DMS153 (cell line): ENCODE data around the gene LCN10.
"Not testable (repeated sequence)": the region's sequence is repeated elsewhere in the genome, so short reads cannot be mapped to it uniquely, and the experiment has no call there.

ENCODE experiments used
- DNase-seq: peaks from one replicate; lab custom pipeline; 2025; lab: John Stamatoyannopoulos, UW

LCN10 gene

DNA sequence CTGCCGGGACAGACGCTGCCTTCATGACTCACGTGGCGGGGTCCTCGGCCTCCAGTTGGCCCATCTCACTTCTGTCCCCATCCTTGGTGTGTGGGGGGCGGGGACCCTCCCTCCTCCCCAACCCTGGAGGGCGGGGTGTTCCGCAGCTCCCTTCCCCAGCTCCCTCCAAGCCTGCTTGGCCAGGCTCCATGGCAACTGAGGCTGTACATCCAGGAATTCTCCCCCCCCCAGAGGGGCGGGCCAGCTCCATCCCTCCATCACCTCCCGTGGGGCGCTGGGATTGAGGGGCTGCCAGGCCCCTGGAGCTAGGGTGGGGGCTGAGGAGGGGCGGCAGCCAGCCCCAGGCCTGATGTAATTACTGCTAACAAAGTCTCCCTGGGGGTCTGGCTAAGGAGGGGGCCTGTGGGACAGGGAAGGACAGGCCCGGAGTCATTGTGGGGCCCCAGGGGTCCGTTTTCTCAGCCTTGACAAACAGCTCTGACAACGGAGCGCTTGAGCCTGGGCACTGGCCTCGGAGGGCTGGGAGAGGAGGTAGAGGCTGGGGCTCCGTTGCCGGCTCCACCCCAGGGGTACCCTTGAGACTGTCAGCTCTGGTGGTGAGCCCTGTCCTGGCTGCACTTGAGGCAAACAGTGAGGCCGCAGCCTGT lies 22.4 kb downstream of the LCN10 start:
- DNase-seq: no peak

DNA sequence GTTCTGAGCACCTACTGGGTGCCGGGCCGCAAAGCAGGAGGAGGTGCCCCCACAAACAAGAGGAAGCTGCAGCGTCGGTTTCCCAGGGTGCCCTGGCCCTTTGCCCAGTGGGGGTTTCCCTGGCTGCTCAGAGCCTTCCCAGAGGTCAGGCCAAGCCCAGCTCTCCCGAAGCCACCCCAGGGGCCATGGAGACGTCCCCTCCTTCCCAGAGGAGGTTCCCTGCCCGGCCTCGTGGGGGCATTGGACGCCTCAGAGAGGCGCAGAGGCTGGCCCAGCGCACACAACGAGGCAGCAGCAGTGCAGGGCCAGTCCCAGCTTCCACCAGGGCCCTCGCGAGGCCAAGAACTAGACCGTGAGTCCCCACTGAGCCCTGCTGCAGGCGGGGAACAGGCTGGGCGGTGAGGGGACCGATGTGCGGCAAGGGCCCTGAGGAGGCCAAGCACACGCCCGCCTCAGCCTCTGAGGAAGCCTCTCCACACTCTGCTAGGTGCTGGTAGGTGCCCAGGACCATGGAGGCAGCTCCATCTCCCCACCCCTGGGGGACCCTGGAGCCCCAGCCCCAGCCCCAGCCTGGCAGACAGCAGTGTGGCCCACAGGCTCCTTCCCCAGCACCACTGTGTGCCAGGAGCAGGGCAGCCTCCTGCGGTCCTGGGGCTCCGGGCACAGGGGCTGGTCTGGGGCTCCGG lies 23.4 kb downstream of the LCN10 start:
- DNase-seq: no peak

DNA sequence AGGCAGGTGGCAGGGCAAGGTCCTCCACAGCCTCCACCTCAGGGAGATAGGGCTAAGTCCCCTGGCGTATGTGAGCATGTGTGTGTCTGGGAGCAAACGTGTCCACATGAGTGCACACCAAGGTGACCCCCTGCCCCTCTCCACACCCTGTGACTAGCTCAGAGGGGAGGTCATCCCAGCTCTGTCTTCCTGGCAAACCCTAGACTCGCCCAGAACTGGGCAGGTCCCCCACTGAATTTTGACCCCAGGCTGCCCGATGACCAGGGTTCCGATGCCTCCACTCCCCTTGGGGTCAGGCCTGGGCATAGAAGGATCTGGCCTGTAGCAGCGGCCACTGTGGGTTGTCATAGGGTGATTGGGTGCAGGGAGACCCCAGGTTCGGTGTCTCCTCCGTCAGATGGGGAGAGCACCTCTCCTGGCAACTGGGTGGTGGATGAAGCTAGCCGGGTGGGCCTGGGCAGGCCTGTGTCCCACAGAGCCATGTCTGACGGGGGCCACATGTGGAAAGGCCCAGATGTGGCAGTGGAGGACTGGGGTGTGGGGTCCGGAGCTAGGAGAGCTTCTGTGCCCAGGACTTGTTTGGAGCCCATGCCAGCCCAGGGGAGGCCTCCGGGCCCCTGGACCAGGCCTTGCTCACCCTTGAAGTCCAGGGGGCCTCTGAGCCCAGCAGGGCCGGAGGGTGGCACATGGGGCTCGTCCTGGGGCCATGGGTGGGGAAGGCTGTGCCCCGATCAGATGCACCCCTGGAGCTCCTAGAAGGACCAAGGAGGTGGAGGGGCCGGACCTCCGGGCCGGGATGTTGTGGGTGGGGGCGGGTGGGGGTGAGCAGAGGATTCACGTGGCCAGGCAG lies 24.2 kb downstream of the LCN10 start:
- DNase-seq: no peak

DNA sequence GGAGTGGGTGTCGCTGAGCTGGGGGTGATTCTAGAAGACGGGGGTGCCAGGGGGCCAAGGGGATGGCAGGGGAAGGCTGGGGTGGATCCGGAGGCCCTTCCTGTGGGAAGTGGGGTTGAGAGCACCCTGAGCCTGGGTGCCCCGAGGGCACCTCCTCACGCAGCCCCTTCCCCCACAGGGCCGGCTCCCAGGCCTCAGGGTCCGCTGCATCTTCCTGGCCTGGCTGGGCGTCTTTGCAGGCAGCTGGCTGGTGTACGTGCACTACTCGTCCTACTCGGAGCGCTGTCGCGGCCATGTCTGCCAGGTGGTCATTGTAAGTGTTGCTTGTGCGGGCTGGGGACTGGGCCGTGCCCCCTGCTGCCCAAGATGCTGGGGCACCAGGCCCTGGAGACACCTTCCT lies 25.3 kb downstream of the LCN10 start:
- no peak for DNase-seq

DNA sequence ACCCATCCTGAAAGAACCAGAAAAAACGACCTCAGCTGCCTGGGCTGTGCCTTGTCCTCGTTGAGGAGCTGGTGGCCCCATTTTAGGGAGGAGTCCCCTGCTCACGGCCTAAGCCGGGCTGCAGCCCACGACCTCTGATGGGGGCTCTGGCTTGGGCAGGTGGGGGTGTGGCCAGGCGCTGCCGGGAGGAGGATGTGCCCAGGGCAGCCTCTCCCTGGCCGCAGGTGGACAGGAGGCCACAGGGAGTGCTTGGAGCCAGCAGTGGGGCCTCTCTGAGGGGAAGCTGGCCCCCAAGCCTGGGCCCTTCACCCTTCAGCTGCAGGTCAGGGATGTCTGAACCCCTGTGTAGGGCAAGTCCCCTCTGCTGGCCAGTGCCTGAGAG lies 27.9 kb downstream of the LCN10 start:
- DNase-seq: no peak

DNA sequence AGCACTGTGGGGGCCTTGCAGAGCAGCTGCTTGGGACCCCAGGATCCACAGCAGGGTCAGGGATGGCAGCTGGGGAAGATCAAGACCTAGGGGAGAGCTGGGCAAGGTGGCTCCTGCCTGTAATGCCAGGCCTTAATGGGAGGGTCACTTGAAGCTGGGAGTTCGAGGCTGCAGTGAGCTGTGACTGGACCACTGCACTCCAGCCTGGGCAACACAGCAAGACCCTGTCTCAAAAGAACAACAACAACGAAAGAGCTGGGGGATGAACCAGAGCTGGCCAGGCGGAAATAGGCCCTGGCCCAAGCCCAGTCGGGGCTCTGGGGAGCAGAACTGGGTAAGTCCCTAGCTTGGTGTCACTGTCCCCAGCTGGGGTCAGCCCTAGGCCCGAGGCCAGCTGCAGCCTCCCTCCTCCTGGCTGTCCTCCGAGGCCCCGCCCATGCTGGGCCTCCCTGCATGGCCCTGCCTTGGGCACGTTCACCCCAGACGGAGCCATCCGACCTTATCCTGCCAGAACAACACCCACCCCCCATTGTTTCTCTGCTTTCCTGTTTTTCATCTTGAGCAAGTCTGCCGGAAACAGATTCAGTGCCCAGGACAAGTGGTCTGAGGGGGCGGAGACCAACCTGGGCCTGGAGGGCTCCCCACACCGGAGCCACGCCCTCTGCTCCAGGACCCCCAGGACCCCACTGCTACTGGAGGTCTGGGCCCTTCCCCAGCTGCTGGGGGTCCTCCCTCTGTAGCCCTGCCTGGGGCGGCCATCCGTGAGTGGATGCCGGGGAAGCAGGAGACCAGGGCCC lies 28.4 kb downstream of the LCN10 start:
- no peak for DNase-seq

DNA sequence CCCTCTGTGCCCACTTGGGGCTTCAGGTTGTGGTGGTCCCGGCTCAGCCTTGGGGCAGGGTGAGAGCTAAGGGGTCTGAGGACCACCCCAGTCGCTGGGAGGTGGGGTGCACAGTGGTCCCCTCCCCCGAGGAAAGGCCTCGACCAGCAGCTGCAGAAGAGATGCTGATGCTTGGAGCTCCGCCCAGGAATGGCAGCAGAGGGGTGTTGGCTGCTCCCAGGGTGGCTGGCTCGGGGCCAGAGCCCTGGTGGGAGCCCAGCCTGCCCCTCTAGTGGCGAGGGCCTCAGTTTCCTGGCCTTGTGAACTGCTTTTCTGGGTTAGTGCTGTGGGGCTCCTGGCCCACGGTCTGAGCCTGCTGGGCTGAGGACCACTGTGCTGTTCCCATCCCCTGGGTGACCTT lies 29.2 kb downstream of the LCN10 start:
- no peak for DNase-seq

DNA sequence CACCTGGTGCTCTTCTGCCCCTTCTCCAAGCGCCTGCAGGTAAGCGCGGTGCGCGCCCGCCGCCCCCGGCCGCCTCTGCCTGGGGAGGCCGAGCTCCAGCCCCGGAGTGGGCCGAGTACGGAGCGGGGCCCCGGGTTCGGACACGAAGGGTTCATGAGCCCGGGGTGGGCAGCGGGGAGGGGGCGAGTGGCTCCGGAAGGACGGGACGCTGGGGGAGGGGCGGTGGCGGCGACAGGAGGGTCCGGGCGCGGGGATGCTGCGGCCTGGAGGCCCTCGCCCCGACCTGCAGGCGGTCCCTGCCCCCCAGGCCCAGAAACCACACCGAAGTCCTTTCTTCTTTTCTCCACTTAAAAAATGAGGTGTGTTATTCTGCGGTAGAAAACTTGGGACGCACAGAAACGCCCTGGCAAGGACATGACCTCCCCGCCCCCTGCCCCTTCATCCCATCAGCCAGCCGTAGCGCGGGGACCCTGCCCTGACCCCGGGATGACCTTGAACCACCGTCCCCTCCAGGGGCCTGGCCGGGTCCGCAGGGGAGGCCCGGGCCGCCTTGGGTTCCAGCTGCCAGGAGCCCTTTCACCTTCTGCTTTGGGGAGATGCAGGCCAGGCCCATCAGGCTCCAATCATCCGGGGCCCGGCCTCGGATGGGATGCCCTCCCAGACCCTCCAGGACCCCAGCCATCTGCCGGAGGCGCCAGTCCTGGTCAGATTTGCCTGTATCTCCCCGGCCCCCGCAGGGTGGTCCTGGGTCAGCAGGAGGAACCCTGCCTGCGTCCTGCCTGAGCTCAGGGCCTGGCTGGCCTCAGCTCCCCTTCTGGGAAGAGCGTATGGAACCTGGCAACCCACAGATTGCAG lies 29.8 kb downstream of the LCN10 start:
- no peak for DNase-seq

DNA sequence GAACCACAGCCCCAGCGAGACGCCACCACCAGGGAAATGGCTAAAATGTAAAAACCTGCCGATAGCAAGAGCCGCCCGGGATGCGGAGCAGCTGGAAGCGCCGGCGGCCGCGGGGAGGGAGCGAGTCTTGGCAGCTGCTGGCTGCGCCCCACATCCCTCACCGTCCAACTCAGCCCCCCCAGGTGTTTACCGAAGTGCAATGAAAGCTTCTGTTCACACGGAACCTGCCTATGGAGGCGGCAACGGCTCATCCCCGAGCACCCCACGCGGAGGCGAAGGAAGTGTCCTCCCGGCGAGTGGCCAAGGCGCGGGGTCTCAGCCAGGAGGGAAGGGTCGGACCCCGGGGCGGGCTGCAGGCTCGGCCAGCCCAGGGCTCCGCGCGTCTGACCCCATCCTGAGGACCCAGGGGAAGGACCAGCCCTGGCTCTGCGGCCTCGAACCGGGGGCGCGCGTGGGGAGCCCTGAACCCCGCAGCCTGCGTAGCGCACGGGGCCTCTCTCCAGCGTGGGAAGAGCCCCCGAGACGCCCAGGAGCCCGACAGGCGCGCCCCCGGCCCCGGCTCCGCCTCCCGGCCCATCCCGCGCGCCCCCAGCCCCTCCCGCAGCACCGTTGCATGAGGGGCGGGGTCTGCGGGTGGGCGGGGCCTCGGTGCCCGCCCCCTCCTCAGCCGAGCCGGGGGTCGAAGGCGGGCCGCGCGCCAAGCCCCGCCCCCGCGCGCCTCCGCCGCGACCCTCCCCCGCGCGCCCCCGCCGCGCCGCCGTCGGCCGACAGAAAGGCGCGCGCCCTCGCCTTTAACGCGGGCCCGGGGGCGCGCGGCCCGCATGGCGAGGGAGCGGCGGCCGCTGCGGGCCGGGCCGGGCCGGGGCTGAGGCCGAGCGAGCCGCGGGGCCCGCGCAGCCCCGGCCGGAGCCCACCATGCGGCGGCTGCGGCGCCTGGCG lies 30.7 kb downstream of the LCN10 start, which contains the start of gene DIPK1B:
Gene DIPK1B (plus strand): TSS at position 822 of the 939 bp plus-strand sequence. CDS start 94 bp downstream, at position 916.
- peak; percentile 37 for DNase-seq

DNA sequence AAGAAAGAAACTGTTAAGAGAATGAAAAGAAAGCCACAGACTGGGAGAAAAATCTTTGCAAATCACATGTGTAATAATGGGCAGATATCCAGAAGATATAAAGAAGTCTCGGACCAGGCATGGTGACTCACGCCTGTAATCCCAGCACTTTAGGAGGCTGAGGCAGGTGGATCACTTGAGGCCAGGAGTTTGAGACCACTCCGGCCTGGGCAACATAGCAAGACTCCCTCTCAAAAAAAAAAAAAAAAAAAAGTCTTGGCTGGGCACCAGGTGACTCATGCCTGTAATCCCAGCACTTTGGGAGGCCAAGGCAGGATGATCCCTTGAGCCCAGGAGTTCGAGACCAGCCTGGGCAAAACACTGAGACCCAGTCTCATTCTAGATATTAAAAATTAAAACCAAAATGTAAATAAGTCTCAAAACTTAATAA lies 31.5 kb downstream of the LCN10 start:
- not testable (repeated sequence) for DNase-seq

DNA sequence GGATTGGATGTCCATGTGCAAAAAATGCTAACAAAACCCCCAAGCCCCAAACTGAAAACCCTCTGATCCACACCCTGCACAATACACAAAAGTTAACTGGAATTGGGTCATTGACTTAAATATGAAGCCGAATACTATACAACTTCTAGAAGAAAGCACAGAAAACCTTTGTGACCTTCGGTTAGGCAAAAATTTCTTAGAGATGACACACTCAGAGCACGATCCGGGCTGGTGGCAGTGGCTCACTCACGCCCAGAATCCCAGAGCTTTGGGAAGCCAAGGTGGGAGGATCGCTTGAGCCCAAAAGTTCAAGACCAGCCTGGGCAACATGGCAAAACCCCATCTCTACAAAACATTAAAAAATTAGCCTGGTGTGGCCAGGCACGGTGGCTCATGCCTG lies 32.2 kb downstream of the LCN10 start:
- no peak for DNase-seq

DNA sequence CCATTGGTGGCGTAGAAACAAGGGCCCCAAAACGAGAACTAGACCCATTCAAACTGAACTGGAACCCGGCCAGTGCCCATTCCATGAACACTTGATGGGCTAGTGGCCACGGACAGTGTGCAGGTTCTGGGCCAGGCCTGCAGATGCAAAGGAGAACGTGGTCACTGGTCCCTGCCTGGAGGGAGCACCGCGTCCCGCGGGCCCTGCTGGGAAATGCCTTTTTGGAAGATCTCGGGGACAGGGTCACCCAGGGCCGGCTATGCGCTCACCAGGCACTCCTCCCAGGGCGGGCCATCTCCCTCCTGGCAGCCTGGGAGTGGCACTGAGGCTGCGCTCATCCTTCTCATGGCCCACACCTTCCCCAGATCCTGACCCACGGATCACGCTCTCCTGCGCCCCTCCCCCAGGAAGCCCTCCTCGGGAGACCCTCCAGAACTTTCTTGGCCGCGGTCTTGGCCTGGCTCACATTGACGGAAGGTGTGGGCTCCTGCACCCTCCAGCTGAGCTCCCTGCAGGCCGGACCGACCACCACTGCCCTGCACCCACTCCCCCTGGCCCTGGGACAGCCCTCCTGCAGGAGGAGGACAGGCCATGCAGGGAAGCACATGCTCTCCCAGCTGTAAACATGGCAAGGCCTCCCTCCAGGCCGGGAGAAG lies 33.2 kb downstream of the LCN10 start:
- no peak for DNase-seq

DNA sequence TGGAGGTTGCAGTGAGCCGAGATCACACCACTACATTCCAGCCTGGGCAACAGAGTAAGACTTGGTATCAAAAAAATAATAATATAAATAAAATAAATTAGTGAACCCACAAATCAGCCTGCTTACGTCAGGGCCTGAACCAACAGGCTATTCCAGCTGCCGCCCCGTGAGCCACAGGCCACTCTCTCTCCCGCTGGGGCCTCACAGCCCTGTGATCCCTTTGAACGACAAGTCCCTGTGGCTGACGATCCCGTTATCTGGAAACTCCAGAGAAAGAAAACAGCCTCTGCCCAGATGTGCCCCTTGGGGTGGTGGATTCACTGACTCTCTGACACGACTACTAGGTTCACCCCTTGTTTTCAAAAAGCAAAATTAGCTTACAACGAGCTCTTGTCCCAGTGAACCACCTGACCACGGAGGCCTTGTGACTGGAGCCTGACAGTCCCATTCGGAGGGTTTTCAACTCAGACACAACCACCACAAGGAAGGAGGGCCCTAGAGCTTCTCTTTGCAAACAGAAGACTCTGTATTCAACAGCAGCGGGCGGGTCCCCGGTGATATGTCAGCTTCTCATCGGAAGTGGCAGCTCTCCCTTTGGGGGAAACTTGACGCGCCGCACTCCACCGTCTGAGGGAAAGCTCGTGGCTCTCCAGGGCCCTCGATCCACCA lies 34.8 kb downstream of the LCN10 start:
- no peak for DNase-seq

DNA sequence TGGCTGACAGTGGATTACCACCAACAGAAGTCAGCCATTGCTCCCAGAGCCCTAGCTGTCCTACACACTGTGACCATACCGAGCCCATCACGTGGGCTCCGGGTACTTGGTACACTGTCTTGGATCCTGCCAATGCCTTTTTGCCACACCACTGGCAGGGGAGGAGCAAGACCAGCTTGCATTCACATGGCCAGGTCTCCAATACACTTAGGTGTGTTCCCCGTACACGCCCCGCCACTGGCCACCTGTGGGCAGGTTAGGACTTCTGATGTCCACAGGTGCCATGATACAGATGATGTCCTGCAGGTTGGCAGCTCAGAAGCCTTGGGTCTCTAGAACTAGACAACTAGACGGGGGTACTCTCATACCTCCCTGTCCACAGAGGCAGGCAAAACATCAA lies 35.7 kb downstream of the LCN10 start:
- DNase-seq: no peak

DNA sequence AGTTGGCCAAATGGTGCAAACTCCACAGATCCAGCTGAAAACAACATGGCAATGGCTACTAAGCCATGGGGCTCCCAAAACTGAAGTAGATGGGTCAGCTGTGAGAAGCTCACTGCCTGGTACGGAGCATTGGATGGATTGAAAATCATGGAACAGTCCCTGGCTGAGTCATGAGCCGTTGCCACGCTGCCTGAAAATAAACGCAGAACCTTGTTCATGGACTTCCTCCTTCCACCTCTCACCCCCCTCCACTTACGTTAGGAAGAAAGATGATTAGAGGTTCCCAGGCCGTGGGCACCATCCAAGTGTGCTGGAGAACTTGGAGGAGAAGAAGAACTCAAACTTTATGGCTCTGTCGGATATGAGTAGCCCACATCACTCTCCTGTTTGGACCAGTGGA lies 37.2 kb downstream of the LCN10 start:
- DNase-seq: no peak

DNA sequence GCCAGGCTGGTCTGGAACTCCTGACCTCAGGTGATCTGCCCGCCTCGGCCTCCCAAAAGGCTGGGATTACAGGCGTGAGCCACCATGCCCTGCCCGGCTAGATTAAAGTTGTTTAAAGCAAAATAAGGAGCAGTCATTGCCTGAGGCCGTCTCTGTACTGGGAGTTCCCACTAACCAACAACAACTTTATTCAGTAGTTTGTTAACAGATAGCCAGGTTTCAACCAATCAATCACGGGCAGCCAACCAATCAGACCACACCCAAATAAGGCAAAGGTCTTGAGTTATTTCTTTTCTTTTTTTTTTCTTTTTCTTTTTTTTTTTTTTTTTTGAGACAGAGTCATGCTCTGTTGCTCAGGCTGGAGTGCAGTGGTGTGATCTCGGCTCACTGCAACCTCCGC lies 38.0 kb downstream of the LCN10 start:
- DNase-seq: not testable (repeated sequence)

DNA sequence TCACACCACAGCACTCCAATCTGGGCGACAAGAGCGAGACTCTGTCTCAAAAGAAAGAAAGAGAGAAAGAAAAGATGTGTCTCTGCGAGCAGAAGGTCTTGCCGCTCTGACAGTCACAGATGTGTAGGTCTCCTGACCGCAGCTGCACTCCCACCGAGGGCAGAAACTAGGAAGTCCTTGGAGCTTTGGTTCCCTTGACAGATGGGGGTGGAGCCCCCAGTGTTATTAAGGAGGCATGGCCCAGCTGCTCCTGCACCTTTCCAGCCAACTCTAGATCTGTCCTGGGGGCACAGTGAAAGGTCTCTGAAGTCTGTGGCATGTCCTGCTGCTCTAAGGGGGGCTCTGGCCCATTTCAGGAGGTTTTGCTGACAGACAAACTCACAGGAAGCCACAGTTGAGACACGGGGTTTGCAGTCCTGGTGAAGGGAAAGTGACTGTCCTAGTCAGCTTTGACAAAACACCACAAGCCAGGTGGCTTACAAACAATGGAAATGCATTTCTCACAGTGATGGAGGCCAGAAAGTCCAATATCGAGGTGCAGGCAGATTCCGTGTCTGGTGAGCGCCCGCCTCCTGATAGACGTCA lies 39.4 kb downstream of the LCN10 start:
- no peak for DNase-seq

DNA sequence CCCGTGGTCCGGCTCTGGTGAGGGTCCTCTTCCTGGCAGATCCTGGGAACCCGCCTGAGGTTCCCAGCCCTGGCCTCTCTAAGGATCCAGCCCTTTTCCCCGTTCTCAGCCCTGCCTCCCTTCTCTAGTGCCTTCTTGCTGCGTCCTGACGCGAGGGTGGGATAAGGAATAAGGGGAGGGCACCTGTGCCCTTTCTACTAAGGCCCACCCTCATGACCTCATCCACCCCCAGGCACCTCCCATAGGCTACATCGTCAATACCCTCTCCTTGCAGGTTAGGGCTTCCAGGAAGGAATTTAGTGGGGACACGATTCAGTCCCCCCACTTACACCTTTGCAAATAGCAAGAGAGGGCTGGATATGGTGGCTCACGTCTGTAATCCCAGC lies 41.1 kb downstream of the LCN10 start:
- DNase-seq: no peak
